NCI-H1417 (cell line): ENCODE measurements around the gene PVR.
"Not testable (repeated sequence)": the region's sequence is repeated elsewhere in the genome, so short reads cannot be mapped to it uniquely, and the experiment has no call there.

ENCODE experiments used
- DNase-seq, 3 experiments: peaks; one replicate each; lab custom pipeline; 2025; lab: John Stamatoyannopoulos, UW

The PVR gene

DNA sequence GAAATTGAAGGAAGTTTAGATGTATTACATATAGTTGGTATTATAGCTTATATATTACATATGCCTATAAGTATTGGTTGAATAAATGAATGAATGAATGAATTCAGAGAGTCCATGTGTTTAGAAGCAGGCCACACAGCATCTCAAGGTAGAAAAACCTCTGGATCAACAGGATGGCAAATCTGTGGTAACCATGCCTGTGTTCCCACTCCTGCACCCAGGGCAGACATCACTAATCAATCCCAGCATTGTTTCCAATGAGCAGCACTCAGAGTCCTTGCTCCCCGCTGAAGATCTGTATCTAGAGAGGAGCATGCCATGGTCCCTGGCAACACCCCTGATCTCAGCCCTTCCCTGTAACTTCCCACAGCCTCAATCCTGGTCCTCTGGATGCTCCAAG lies 28.5 kb downstream of the PVR start:
- no peak for DNase-seq

- no peak for DNase-seq
Measured at GRCh38 chr19:44673510-44673909, 29.8 kb downstream of the PVR start.

DNA sequence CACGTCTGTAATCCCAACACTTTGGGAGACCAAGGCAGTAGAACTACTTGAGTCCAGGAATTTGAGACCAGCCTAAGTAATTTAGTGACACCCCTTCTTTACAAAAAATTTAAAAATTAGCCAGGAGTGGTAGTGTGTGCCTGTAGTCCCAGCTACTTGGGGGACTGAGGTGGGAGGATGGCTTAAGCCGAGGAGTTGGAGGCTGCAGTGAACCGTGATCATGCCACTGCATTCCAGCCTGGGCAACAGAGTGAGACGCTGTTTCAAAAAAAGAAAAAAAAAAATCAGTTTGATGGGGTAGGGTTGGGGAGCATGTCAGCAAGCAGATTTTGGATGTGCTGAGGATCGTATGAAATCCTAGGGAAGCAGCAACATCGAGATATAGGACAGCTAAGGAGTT lies 31.8 kb downstream of the PVR start:
- no peak for DNase-seq

DNA sequence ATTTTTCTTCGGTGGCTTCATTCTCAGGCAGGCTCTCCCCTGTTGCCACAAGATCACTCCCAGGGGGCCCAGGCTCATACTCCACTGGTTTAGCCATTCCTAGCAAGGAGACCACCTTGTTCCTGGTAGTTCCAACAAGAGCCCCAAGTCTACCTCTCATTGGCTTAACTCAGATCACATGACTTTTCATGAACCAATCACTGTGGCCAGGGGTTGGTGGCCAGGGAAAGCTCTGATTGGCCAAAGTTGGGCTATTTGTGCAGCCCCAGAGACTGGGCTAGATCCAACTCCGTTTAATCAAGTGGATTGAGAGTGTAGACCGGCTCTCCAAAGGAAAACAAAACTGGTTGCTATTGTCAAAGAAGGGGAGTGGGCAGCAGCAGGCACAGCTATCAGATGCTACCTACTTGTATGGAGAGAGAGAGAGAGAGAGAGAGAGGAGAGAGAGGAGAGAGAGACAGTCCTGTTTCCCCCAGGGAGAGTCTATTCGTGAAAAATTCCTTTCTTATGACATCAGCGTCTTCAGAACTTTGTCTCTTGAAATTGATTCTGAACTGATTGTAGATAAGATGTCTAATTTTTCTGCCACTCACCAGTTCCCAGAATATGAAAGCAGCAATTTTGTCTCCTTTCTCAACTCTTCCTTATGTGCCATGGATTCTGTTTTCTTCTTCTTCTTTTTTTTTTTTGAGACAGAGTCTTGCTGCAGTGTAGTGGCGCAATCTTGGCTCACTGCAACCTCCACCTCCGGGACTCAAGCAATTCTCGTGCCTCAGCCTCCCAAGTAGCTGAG lies 33.5 kb downstream of the PVR start:
- DNase-seq: no peak

DNA sequence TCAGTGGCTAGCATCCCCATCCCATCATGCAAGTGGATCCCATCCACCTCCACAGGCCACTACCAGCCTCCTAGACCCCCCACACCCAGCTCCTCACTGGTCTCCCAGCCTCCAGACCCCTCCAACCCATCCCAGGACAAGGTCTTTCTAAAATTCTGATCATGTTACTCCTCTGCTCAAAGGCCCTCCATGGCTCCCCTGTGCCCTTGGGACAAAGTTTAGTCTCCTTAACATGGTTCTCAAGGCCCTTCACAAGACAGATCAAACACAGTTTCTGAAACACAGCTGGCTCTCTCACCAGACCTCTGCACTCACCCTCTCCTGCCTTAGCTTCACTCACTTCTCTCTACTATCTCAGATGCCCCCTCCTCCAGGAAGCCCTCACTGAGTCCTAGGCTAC lies 36.8 kb downstream of the PVR start:
- no peak for DNase-seq

DNA sequence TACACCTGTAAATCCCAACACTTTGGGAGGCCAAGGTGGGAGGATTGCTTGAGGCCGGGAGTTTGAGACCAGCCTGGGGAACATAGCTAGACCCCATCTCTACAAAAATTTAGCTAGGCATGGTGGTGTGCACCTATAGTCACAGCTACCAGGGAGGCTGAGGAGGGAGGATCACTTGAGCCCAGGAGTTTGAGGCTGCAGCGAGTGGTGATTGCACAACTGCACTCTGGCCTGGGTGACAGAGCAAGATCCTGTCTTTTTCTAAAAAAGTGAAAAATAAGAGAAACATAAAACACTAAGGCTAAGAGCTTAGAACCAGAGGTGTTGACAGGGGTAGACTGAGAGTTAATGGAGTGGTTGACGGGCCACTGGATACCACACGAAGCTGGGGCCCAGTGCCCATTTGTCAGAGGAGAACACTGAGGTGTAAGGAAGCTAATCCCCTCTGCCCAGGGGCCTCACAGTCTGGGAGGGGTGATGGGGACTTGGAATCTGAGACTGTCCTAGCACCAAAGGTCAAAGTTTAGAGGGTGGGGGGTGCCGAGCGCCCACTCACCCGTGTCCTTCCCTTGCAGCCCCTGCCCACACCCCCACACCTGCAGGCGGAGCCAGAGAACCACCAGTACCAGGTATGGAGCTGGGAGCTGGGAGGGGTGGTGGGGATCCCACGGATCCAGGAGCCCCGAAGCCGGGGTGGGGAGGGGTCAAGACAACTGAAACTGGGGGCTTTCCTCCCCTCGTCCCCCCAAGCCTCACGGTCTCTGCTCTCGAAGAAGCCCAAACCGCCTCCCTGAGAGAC lies 38.5 kb downstream of the PVR start:
- no peak for DNase-seq

GRCh38 chr19:44682807-44683206 lies 39.1 kb downstream of the PVR start:
- DNase-seq: no peak

DNA sequence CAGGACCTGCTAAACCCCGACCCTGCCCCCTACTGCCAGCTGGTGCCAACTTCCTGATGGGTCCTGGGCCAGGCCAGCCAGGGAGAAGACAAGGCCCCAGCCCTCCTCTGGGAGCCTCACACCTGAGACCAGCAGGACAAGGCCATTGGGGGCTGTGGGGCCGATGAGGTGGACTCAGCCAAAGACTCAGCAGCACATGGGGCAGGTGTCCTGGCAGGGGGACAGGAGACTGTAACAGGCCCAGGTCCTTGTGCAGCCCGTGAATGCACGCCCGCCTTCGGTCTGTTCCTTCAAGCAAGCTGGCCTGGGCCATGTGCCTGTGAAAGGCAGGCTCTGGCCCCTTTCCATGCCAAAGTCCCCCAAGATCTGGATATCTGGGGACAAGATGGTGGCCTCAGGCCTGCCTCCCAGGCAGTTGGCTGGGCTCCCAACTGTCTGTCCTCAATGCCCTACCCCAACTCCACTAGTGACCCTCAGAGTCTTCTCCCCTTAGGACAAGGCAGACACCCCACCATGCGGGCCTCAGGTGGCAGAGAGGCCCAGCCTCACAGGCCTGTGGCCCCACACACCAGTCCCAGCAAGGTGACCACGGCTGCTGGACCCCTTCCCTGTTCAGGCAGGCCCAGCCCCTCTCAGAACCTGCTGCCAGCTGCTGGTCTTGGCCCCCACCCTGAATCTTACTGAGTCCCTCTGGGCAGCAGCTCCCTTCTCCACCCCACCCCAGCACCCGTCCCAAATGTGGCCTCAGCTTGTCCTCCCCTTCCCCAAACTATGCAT lies 39.9 kb downstream of the PVR start:
- DNase-seq: no peak

DNA sequence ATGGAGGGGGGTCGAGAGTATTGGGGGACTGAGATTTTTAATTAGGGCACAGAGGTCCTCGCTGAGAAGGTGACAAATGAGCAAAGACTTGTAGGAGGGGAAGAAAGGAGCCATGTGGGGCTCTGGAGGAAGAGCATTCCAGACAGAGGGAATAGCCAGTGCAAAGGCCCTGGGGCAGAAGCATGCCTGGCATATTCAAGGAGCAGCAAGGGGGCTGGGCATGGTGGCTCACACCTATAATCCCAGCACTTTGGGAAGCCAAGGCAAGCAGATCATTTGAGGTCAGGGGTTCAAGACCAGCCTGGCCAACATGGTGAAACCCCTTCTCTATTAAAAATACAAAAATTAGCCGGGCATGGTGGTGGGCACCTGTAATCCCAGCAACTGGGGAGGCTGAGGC lies 40.7 kb downstream of the PVR start:
- not testable (repeated sequence) for DNase-seq

- DNase-seq: no peak
Measured at GRCh38 chr19:44684892-44685863, 41.5 kb downstream of the PVR start.

- no peak for DNase-seq
Measured at GRCh38 chr19:44685877-44686276, 42.2 kb downstream of the PVR start.

- no peak for DNase-seq
Measured at GRCh38 chr19:44686896-44687295, 43.2 kb downstream of the PVR start.

DNA sequence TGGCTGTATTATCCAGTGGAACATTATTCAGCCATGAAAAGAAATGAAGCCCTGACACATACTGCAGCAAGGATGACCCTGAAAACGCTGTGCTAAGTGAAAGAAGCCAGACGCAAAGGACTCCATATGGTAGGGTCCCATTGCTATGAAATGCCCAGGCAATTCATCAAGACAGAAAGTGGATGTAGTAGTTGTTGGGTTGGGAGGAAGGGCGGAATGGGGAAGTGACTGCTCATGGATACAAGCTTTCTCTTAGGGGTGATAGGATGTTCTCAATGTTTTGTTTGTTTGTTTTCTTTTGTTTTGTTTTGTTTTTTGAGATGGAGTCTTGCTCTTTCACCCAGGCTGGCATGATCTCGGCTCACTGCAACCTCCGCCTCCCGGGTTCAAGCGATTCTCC lies 44.2 kb downstream of the PVR start:
- DNase-seq: no peak

GRCh38 chr19:44689290-44690130 lies 45.8 kb downstream of the PVR start:
- DNase-seq: peak in 2 of 3 experiments; percentile 35 to 70

DNA sequence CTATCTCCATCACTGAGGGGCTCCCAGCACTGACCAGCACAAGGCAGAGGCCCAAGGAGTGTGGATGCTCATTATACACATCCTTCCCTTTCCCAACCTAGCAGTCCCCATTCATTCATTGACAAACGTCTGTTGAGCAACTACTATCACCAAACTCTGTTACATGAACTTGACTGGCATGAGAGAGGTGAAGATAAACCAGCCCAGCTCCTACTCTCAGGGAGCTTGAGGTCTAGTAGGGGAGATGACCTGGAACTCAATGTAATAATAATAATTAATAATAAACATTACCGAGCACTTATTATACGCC lies 46.4 kb downstream of the PVR start:
- DNase-seq: no peak

GRCh38 chr19:44692379-44692721 lies 48.6 kb downstream of the PVR start:
- no peak for DNase-seq

GRCh38 chr19:44694184-44694579 lies 50.5 kb downstream of the PVR start:
- DNase-seq: no peak

- peak in 2 of 3 experiments; percentile 52 to 66 for DNase-seq
Measured at GRCh38 chr19:44696939-44697669, 53.4 kb downstream of the PVR start.

DNA sequence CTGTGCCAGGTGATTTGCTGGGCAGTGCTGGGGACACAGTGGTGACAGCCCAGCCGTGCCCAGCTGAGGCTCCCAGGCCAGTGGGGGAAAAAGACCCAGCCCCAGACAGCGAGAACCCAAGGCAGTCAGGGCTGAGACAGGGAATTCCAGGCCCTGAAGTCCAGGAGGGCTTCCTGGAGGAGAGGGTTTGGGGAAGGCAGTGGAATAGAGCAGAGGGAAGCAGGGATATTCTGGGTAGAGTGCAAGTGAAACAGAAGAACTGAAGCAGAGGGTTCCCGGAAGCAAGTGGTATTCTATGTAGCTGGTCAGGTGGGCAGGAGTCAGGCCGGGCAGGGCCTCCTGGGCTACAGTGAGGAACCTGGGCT lies 53.9 kb downstream of the PVR start:
- DNase-seq: no peak
